HG02885 (cell line): ENCODE measurements around the gene GUCA2A.

Source experiments
- ATAC-seq: cut with Tn5 transposase; IDR thresholded peaks from one replicate; pipeline ENCODE4 v1.9.1; 2021; ENCODE audit warnings: mild to moderate bottlenecking; ENCODE audit not compliant: unreplicated experiment, poor library complexity

GUCA2A gene

GRCh38 chr1:42137766-42138165 lies 26.8 kb downstream of the GUCA2A start:
- ATAC-seq = no peak

DNA sequence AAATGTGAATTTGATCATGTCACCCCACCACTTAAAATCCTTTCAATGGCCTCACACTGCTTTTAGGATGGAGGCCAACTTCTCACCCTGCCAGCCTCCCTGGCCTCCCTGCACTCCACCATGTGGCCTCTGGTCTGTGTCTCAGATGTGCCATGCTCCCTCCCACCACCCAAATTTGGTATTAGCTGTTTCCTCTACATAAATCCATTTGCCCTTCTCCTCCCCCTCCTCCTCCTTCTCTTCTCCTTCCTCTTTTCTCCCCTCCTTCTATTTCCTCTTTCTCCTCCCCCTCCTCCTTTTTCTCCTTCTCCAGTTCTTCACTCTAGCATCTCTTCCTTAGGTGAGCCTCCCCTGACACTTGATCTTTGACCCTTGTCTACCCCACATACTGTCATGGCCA lies 28.1 kb downstream of the GUCA2A start:
- ATAC-seq = no peak

- no peak for ATAC-seq
These were observed 29.1 kb downstream of the GUCA2A start for GRCh38 chr1:42135426-42135825.

DNA sequence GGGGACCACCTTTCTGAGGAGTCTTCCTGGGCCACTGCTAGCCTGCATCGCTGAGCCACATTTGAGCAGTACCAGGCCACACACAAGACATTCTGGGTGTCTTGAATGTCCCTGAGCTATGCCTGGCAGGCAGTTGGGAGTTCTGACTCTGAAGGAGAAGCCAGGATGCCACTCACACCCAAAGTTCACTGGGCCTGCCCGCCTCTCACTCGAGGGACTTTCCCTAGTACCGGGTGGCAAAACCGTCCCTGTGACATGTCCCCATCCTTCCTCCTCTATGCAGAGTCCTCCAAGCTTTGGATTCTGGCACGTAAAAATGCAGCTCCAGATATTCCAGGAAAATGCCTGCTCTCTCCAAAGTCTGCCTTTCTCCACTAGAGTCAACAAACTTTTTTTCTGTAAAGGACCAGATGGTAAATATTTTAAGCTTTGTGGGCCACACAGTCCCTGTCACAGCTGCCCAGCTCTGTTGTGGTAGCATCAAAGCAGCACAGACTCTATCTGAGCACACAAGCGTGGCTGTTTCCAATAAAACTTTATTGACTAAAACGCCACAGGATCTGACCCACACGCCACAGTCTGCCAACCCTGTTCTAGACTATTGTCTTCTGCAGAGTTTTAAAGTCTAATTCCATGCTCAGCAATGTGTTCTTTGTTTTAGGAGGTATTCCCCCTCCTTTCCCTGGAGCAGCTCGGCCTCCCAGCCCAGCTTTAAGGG lies 30.6 kb downstream of the GUCA2A start:
- no peak for ATAC-seq

GRCh38 chr1:42133390-42133789 lies 31.2 kb downstream of the GUCA2A start:
- no peak for ATAC-seq

GRCh38 chr1:42130061-42130660 lies 34.4 kb downstream of the GUCA2A start:
- no peak for ATAC-seq

DNA sequence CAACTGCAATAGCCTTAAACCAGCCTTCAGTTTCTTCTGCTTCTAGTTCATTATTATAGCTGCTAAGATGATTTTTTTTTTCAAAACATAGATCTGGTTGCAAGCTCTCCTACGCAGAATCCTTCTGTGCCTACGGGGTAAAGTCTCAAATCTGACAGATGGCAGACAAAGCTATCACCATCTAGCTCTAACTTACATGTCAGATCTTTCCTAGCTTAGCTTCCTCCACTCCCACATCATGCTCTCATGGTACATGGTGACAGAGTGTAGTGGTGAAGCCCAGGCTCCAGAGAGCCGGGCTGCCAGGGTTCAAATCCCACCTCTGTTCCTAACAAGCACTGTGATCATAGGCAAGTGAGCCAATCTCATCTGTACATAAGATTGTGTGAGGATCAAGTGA lies 35.6 kb downstream of the GUCA2A start:
- no peak for ATAC-seq

- ATAC-seq = no peak
These were observed 36.0 kb downstream of the GUCA2A start for GRCh38 chr1:42128499-42128898.

DNA sequence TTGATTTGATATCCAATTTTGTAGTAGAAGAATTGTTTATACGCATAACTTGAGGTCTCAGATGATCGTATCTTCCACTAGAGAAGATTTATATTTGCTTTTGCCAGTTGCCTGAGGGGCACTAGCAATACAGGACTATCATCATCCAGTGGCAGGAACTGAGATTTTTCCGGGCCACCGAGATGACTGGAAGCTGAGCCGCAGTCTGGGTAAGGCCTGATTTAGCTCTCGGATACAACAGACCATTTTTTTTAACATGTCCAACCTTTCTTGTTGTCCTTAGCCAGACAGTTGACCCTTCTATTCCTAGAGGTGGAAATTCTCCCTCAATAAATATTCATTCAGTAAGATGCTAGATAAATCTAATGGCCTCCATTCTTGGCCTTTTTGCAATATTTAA lies 36.8 kb downstream of the GUCA2A start:
- ATAC-seq = no peak

DNA sequence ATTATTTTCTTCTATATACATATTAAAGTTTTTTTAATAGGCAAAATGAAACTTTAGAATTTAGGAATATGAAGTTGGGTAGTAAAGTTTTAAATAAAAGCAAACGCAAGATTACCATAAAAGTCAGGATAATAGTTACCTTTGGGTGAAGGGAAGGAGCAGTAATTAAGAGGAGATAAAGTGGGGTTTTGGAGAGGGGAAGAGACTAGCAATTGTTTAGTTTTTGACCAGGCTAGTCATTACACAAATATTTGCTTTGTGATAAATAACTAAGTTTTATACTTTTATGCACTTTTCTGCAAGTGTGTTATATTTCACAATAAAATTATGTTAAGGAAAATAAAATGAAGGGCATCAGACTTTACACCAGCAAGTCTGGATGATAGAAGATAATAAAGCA lies 39.0 kb downstream of the GUCA2A start:
- ATAC-seq = no peak

- ATAC-seq = no peak
These were observed 42.1 kb downstream of the GUCA2A start for GRCh38 chr1:42122408-42122807.

DNA sequence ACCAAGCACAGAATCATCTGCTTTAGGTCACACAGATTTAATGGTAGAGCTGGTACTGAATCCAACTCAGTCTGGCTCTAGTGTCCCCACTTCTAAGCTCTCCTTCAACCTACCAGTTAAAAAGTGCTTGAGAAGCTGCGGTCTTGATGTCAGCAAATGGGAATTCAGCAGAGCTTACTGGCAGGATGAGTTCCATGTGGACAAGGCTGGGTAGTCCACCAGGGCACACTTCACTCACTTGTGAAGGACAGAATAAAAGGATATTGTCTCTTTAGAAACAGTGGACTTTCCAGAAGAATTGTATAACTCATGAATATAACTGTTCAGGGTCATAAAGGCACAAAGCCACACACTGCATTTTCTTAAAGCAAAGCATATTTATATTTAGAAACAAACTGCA lies 46.4 kb downstream of the GUCA2A start:
- no peak for ATAC-seq

DNA sequence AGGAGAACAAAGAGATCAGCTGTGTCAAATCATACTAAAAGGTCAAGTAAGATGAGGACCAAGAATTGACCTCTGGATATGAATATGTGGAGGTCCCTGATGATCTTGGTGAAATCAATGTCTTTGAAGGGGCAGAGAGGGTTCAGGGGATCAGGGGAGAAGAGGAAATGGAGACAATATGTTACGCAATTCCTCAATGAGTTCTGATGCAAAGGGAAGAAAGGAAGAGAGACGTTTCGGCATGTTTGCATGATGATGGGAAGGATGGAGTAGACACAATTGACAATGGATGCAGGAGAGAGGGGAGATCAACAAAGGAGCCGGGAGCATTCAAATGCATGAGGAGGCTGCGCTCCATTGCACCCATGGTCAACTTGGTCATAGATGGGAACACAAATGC lies 47.3 kb downstream of the GUCA2A start:
- ATAC-seq = no peak

DNA sequence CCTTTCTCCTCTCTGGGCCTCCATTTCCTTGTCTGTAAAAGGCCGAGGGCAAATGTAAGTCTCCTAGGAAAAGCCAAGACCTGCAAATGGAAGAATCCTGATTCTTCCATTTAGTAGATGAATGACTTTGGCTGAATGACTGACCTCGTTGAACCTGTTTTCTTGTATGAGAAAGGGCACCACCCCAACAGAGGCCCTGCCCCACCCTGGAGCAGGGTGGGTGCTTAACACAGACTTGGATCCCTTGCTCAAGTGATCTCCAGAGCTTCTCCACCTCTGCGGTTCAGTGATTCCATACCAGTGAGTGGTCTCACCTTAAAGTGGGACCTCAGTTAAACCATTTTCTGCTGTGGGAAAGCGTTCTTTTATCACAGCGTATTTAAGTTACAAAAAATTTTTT lies 50.3 kb downstream of the GUCA2A start:
- no peak for ATAC-seq
